SU-DHL-6 (cell line): ENCODE results near the gene GOSR2.

Source experiments
- H2AFZ ChIP-seq: fragments of 200-600 bp; sonication (generic); 2 replicates; pipeline ENCODE4 v1.6.1; 2014; ENCODE audit warnings: low read depth, mild to moderate bottlenecking, moderate library complexity, mixed read lengths, antibody characterized with exemption, low read length; ENCODE audit not compliant: severe bottlenecking
- H3F3A ChIP-seq: fragments of 200-600 bp; shearing (Covaris generic); 2 replicates; pipeline ENCODE4 v1.6.0; 2016; ENCODE audit warnings: antibody characterized with exemption, mild to moderate bottlenecking; ENCODE audit not compliant: insufficient read depth
- H3K27ac ChIP-seq: fragments of 200-600 bp; sonication (generic); 2 replicates; pipeline ENCODE4 v1.5.1; 2016; ENCODE audit warnings: low read depth, mild to moderate bottlenecking, low read length, moderate library complexity, mixed read lengths
- H3K27me3 ChIP-seq: fragments of 200-600 bp; sonication (generic), shearing (Covaris generic); 2 replicates; pipeline ENCODE4 v1.6.0; 2014; ENCODE audit warnings: mild to moderate bottlenecking, low read length
- H3K36me3 ChIP-seq: fragments of 200-600 bp; sonication (generic); 2 replicates; pipeline ENCODE4 v1.6.1; 2014; ENCODE audit warnings: mild to moderate bottlenecking, low read length, mixed read lengths
- H3K4me2 ChIP-seq: fragments of 300-600, 200-600 bp; shearing (Covaris generic), sonication (generic); 2 replicates; pipeline ENCODE4 v1.6.0; 2014; ENCODE audit warnings: low read length, low read depth, mild to moderate bottlenecking; ENCODE audit not compliant: poor library complexity, severe bottlenecking
- H3K4me3 ChIP-seq: fragments of 200-600 bp; sonication (generic); 2 replicates; pipeline ENCODE4 v1.5.1; 2014; ENCODE audit warnings: antibody characterized with exemption, low read length, mild to moderate bottlenecking, mixed read lengths; ENCODE audit not compliant: insufficient read depth, poor library complexity, severe bottlenecking
- H3K79me2 ChIP-seq: fragments of 200-600 bp; sonication (generic); 2 replicates; pipeline ENCODE4 v1.6.1; 2014; ENCODE audit warnings: mild to moderate bottlenecking, low read length, moderate library complexity; ENCODE audit not compliant: insufficient read depth
- H3K9ac ChIP-seq: fragments of 200-600 bp; sonication (generic); 2 replicates; pipeline ENCODE4 v1.7.0; 2014; ENCODE audit warnings: mild to moderate bottlenecking, low read length
- H3K9me2 ChIP-seq: fragments of 200-600 bp; sonication (generic); replicated peaks from 2 replicates; pipeline ENCODE4 v1.6.1; 2014; ENCODE audit warnings: low read length; ENCODE audit not compliant: insufficient read depth
- H3K9me3 ChIP-seq: fragments of 200-600 bp; sonication (generic); 2 replicates; pipeline ENCODE4 v1.6.1; 2014; ENCODE audit warnings: low read length, mixed read lengths; ENCODE audit not compliant: insufficient read depth
- H4K20me1 ChIP-seq: fragments of 200-600 bp; sonication (generic); 2 replicates; pipeline ENCODE4 v1.6.1; 2014; ENCODE audit warnings: low read depth, mild to moderate bottlenecking, antibody characterized with exemption, low read length, moderate library complexity, mixed read lengths
- CTCF ChIP-seq: fragments of 200-600 bp; sonication (generic); IDR thresholded peaks from one replicate; pipeline ENCODE4 v1.5.1; 2017; ENCODE audit warnings: antibody characterized with exemption, mild to moderate bottlenecking, low read length, moderate library complexity; ENCODE audit not compliant: insufficient read depth, poor library complexity, severe bottlenecking
- EZH2phosphoT487 ChIP-seq: fragments of 200-600 bp; sonication (generic), shearing (Covaris generic); conservative IDR thresholded peaks from 2 replicates; pipeline ENCODE4 v1.6.1; 2018; ENCODE audit warnings: mild to moderate bottlenecking, antibody characterized with exemption, low read length, moderate library complexity, mixed read lengths

Gene GOSR2

GRCh38 chr17:46882666-46883065, 40.3 kb upstream of the GOSR2 start:
- no peak for TF ChIP-seq CTCF
- TF ChIP-seq EZH2phosphoT487, result no peak
- H3K4me2 ChIP-seq, result no peak overlapping the region
- H3F3A ChIP-seq, result no peaks in the 10 kb centered on the region
- H3K9me3 ChIP-seq, result no peaks in the 10 kb centered on the region
- no peaks in the 10 kb centered on the region for H3K36me3 ChIP-seq
- H3K27ac ChIP-seq, result no peak overlapping the region
- no peaks in the 10 kb centered on the region for H3K79me2 ChIP-seq
- no peaks in the 10 kb centered on the region for H4K20me1 ChIP-seq
- no peaks in the 10 kb centered on the region for H3K27me3 ChIP-seq
- no peak overlapping the region for H3K9ac ChIP-seq
- no peaks in the 10 kb centered on the region for H3K9me2 ChIP-seq
- H2AFZ ChIP-seq, result no peak overlapping the region
- no peak overlapping the region for H3K4me3 ChIP-seq

- Histone ChIP-seq H3K9me3 (no peaks in the 10 kb centered on the region), H3K27ac (no peak overlapping the region), H3K9ac (no peak overlapping the region), H3K27me3 (no peaks in the 10 kb centered on the region), H3K79me2 (no peaks in the 10 kb centered on the region), H3K36me3 (no peaks in the 10 kb centered on the region), H4K20me1 (no peaks in the 10 kb centered on the region), H2AFZ (no peak overlapping the region), H3F3A (no peaks in the 10 kb centered on the region), H3K4me3 (no peak overlapping the region), H3K9me2 (no peaks in the 10 kb centered on the region), H3K4me2 (no peak overlapping the region)
- TF ChIP-seq EZH2phosphoT487 (no peak), CTCF (no peak)
Observed at GRCh38 chr17:46883871-46884520, 39.0 kb upstream of the GOSR2 start.

GRCh38 chr17:46884552-46884951, 38.4 kb upstream of the GOSR2 start:
- TF ChIP-seq CTCF (no peak), EZH2phosphoT487 (no peak)
- no peak overlapping the region for H3K27ac ChIP-seq

More at GRCh38 chr17:46884552-46884951, 38.4 kb upstream of the GOSR2 start:
- no peak overlapping the region for H3K9ac ChIP-seq
- H3K4me2 ChIP-seq, result no peak overlapping the region
- H3K9me2 ChIP-seq, result no peaks in the 10 kb centered on the region
- no peaks in the 10 kb centered on the region for H3K79me2 ChIP-seq
- no peaks in the 10 kb centered on the region for H3K36me3 ChIP-seq
- no peak overlapping the region for H3K4me3 ChIP-seq
- no peaks in the 10 kb centered on the region for H3K9me3 ChIP-seq
- H3K27me3 ChIP-seq, result no peaks in the 10 kb centered on the region
- H4K20me1 ChIP-seq, result no peaks in the 10 kb centered on the region
- no peak overlapping the region for H2AFZ ChIP-seq
- H3F3A ChIP-seq, result no peaks in the 10 kb centered on the region
